ENCODE results near the gene OPA1.
A peak's percentile ranks its signal among the peaks of the same experiment; 100 is the strongest.

Gene OPA1

GRCh38 chr3:193592841-193593667, at the start of gene OPA1:
OPA1 (plus strand) TSS chr3:193593208; CDS start chr3:193593378, 170 bp downstream.
- Histone ChIP-seq H3K4me1 (ENCODE audit: insufficient read depth, low read length) (peaks cover 4% of the 10 kb centered on the region; the same call in 1 of the 2 replicates), H3K27ac (ENCODE audit: low read length) (no peak within 1 kb of the TSS), H3K9ac (ENCODE audit: low read depth, low read length) (peak within 1 kb of the TSS; percentile 75), H3K4me3 (ENCODE audit: low read length) (peak within 1 kb of the TSS; percentile 85), H3K9me3 (ENCODE audit: insufficient read depth, low read depth, low read length) (no peaks in the 10 kb centered on the region), H3K36me3 (ENCODE audit: insufficient read depth, low read depth, low read length) (peaks cover 13% of the 10 kb centered on the region), H3K27me3 (ENCODE audit: insufficient read depth, low read length) (peaks cover 11% of the 10 kb centered on the region; the same call in 1 of the 2 replicates)

GRCh38 chr3:193544289-193544688, 48.7 kb upstream of the OPA1 start:
- Histone ChIP-seq H3K4me3 (ENCODE audit: low read length) (no peak overlapping the region), H3K9me3 (ENCODE audit: insufficient read depth, low read depth, low read length) (0 out of 2 replicates have a peak, but pooled peaks cover 3% of the 10 kb centered on the region), H3K9ac (ENCODE audit: low read depth, low read length) (no peak overlapping the region), H3K36me3 (ENCODE audit: insufficient read depth, low read depth, low read length) (no peaks in the 10 kb centered on the region), H3K27me3 (ENCODE audit: insufficient read depth, low read length) (no peaks in the 10 kb centered on the region), H3K27ac (ENCODE audit: low read length) (no peak overlapping the region), H3K4me1 (ENCODE audit: insufficient read depth, low read length) (no peaks in the 10 kb centered on the region)

- Histone ChIP-seq H3K27me3 (ENCODE audit: insufficient read depth, low read length) (no peaks in the 10 kb centered on the region), H3K4me1 (ENCODE audit: insufficient read depth, low read length) (no peaks in the 10 kb centered on the region), H3K9me3 (ENCODE audit: insufficient read depth, low read depth, low read length) (0 out of 2 replicates have a peak, but pooled peaks cover 3% of the 10 kb centered on the region), H3K27ac (ENCODE audit: low read length) (no peak overlapping the region), H3K4me3 (ENCODE audit: low read length) (no peak overlapping the region), H3K36me3 (ENCODE audit: insufficient read depth, low read depth, low read length) (no peaks in the 10 kb centered on the region), H3K9ac (ENCODE audit: low read depth, low read length) (no peak overlapping the region)
Observed at GRCh38 chr3:193545304-193545703, 47.7 kb upstream of the OPA1 start.

- Histone ChIP-seq H3K4me3 (ENCODE audit: low read length) (no peak overlapping the region), H3K27ac (ENCODE audit: low read length) (no peak overlapping the region), H3K9ac (ENCODE audit: low read depth, low read length) (no peak overlapping the region), H3K27me3 (ENCODE audit: insufficient read depth, low read length) (no peaks in the 10 kb centered on the region), H3K36me3 (ENCODE audit: insufficient read depth, low read depth, low read length) (no peaks in the 10 kb centered on the region), H3K9me3 (ENCODE audit: insufficient read depth, low read depth, low read length) (0 out of 2 replicates have a peak, but pooled peaks cover 3% of the 10 kb centered on the region), H3K4me1 (ENCODE audit: insufficient read depth, low read length) (no peaks in the 10 kb centered on the region)
Observed at GRCh38 chr3:193546129-193546528, 46.9 kb upstream of the OPA1 start.

- H3K9ac ChIP-seq (ENCODE audit: low read depth, low read length), result no peak overlapping the region
- H3K4me1 ChIP-seq (ENCODE audit: insufficient read depth, low read length), result no peaks in the 10 kb centered on the region
- H3K9me3 ChIP-seq (ENCODE audit: insufficient read depth, low read depth, low read length), result 0 out of 2 replicates have a peak, but pooled peaks cover 3% of the 10 kb centered on the region
- no peak overlapping the region for H3K27ac ChIP-seq (ENCODE audit: low read length)
- H3K27me3 ChIP-seq (ENCODE audit: insufficient read depth, low read length), result no peaks in the 10 kb centered on the region
- H3K4me3 ChIP-seq (ENCODE audit: low read length), result no peak overlapping the region
- H3K36me3 ChIP-seq (ENCODE audit: insufficient read depth, low read depth, low read length), result no peaks in the 10 kb centered on the region
Observed at GRCh38 chr3:193548406-193548805, 44.6 kb upstream of the OPA1 start.

- Histone ChIP-seq H3K27ac (ENCODE audit: low read length) (no peak overlapping the region), H3K4me1 (ENCODE audit: insufficient read depth, low read length) (no peaks in the 10 kb centered on the region), H3K27me3 (ENCODE audit: insufficient read depth, low read length) (no peaks in the 10 kb centered on the region), H3K36me3 (ENCODE audit: insufficient read depth, low read depth, low read length) (no peaks in the 10 kb centered on the region), H3K4me3 (ENCODE audit: low read length) (no peak overlapping the region), H3K9ac (ENCODE audit: low read depth, low read length) (no peak overlapping the region), H3K9me3 (ENCODE audit: insufficient read depth, low read depth, low read length) (no peaks in the 10 kb centered on the region)
Observed at GRCh38 chr3:193552923-193553322, 40.1 kb upstream of the OPA1 start.

- no peaks in the 10 kb centered on the region for H3K9me3 ChIP-seq (ENCODE audit: insufficient read depth, low read depth, low read length)
- no peak overlapping the region for H3K27ac ChIP-seq (ENCODE audit: low read length)
- H3K27me3 ChIP-seq (ENCODE audit: insufficient read depth, low read length), result no peaks in the 10 kb centered on the region
- no peak overlapping the region for H3K4me3 ChIP-seq (ENCODE audit: low read length)
- no peaks in the 10 kb centered on the region for H3K4me1 ChIP-seq (ENCODE audit: insufficient read depth, low read length)
- H3K9ac ChIP-seq (ENCODE audit: low read depth, low read length), result no peak overlapping the region
- H3K36me3 ChIP-seq (ENCODE audit: insufficient read depth, low read depth, low read length), result no peaks in the 10 kb centered on the region
Observed at GRCh38 chr3:193553586-193553985, 39.4 kb upstream of the OPA1 start.

- no peak within 1 kb of the TSS for H3K4me3 ChIP-seq (ENCODE audit: low read length)
- H3K27ac ChIP-seq (ENCODE audit: low read length), result no peak within 1 kb of the TSS
Observed at GRCh38 chr3:193554811-193555210, 38.2 kb upstream of the OPA1 start, which contains the start of gene ATP13A4. ATP13A4 (minus strand) TSS chr3:193554895; CDS start chr3:193554799, 96 bp downstream.

GRCh38 chr3:193556841-193557240, 36.2 kb upstream of the OPA1 start:
- no peak overlapping the region for H3K9ac ChIP-seq (ENCODE audit: low read depth, low read length)
- H3K27me3 ChIP-seq (ENCODE audit: insufficient read depth, low read length), result no peaks in the 10 kb centered on the region
- no peaks in the 10 kb centered on the region for H3K9me3 ChIP-seq (ENCODE audit: insufficient read depth, low read depth, low read length)
- H3K4me3 ChIP-seq (ENCODE audit: low read length), result no peak overlapping the region
- H3K36me3 ChIP-seq (ENCODE audit: insufficient read depth, low read depth, low read length), result no peaks in the 10 kb centered on the region
- no peak overlapping the region for H3K27ac ChIP-seq (ENCODE audit: low read length)
- H3K4me1 ChIP-seq (ENCODE audit: insufficient read depth, low read length), result no peaks in the 10 kb centered on the region

More at GRCh38 chr3:193554811-193555210, 38.2 kb upstream of the OPA1 start, which contains the start of gene ATP13A4:
- H3K4me1 ChIP-seq (ENCODE audit: insufficient read depth, low read length), result no peaks in the 10 kb centered on the region
- H3K27me3 ChIP-seq (ENCODE audit: insufficient read depth, low read length), result no peaks in the 10 kb centered on the region
- no peak within 1 kb of the TSS for H3K9ac ChIP-seq (ENCODE audit: low read depth, low read length)
- no peaks in the 10 kb centered on the region for H3K9me3 ChIP-seq (ENCODE audit: insufficient read depth, low read depth, low read length)
- no peaks in the 10 kb centered on the region for H3K36me3 ChIP-seq (ENCODE audit: insufficient read depth, low read depth, low read length)

- Histone ChIP-seq H3K9ac (ENCODE audit: low read depth, low read length) (no peak overlapping the region), H3K4me1 (ENCODE audit: insufficient read depth, low read length) (no peaks in the 10 kb centered on the region), H3K36me3 (ENCODE audit: insufficient read depth, low read depth, low read length) (no peaks in the 10 kb centered on the region), H3K27ac (ENCODE audit: low read length) (no peak overlapping the region), H3K9me3 (ENCODE audit: insufficient read depth, low read depth, low read length) (no peaks in the 10 kb centered on the region), H3K27me3 (ENCODE audit: insufficient read depth, low read length) (no peaks in the 10 kb centered on the region), H3K4me3 (ENCODE audit: low read length) (no peak overlapping the region)
Observed at GRCh38 chr3:193559100-193559499, 33.9 kb upstream of the OPA1 start.

GRCh38 chr3:193560091-193560490, 32.9 kb upstream of the OPA1 start:
- no peak overlapping the region for H3K9ac ChIP-seq (ENCODE audit: low read depth, low read length)
- H3K27ac ChIP-seq (ENCODE audit: low read length), result no peak overlapping the region
- no peaks in the 10 kb centered on the region for H3K9me3 ChIP-seq (ENCODE audit: insufficient read depth, low read depth, low read length)
- H3K27me3 ChIP-seq (ENCODE audit: insufficient read depth, low read length), result no peaks in the 10 kb centered on the region
- no peaks in the 10 kb centered on the region for H3K4me1 ChIP-seq (ENCODE audit: insufficient read depth, low read length)
- no peak overlapping the region for H3K4me3 ChIP-seq (ENCODE audit: low read length)
- no peaks in the 10 kb centered on the region for H3K36me3 ChIP-seq (ENCODE audit: insufficient read depth, low read depth, low read length)

GRCh38 chr3:193560870-193561269, 32.1 kb upstream of the OPA1 start:
- no peaks in the 10 kb centered on the region for H3K27me3 ChIP-seq (ENCODE audit: insufficient read depth, low read length)
- H3K4me1 ChIP-seq (ENCODE audit: insufficient read depth, low read length), result no peaks in the 10 kb centered on the region
- H3K4me3 ChIP-seq (ENCODE audit: low read length), result no peak overlapping the region
- no peaks in the 10 kb centered on the region for H3K9me3 ChIP-seq (ENCODE audit: insufficient read depth, low read depth, low read length)
- no peak overlapping the region for H3K27ac ChIP-seq (ENCODE audit: low read length)
- H3K9ac ChIP-seq (ENCODE audit: low read depth, low read length), result no peak overlapping the region
- no peaks in the 10 kb centered on the region for H3K36me3 ChIP-seq (ENCODE audit: insufficient read depth, low read depth, low read length)

Data from iPS-20b (cell line).